ENCODE data around the gene ZNF280B.
"Not testable (repeated sequence)": the region's sequence is repeated elsewhere in the genome, so short reads cannot be mapped to it uniquely, and the experiment has no call there.

The ZNF280B gene

DNA sequence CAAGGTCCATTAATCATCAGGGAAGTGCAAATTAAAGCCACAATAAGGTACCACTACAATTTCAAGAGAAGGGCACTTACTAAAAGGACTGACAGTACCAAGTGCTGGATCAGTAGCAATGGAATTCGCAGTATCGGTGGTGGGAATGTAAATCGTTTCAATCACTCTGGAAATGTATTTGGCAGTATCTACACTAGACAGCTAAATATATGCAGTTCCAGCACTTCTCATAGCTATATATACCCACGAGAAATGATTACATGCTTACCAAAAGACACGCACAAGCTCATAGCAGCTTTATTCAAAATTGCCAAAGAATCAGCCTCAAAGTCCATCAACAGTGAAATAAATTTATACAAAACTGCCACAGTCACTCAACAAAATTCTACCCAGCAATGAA is 4.4 kb upstream of the ZNF280B start:
- DNase-seq (ENCODE audit: insufficient read length, low spot score) = no peak
- no peak for FAIRE-seq

DNA sequence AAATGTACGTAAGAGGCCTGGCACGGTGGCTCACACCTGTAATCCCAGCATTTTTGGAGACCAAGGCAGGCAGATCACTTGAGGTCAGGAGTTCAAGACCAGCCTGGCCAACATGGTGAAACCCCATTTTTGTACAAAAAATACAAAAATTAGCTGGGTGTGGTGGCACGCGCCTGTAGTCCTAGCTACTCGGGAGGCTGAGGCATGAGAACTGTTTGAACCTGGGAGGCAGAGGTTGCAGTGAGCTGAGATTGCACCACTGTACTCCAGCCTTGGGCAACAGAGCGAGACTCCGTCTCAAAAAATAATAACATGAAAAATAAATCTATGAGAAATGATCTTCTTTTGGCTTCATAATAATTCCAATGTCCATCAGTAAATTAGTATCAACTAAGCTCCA is 2.3 kb upstream of the ZNF280B start:
- DNase-seq (ENCODE audit: insufficient read length, low spot score); FAIRE-seq: not testable (repeated sequence)

DNA sequence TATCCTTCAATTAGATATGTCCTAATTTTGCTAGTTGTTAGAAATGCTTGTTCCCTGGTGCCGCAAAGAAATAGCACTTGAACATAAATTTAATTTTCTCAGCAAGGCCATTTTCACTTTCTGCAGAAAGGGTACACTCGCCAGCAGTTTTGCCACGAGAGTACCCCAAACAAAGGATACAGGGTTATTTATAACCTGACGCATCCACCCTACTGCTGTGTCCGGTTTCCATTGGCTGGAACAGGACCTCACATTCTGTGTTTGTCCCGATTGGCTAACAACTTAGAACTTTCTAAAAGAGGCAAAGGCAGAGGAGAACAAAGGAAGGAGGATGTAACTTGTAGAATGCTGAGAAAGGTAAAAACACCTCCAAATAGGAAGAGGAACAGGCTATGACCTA is 1.4 kb upstream of the ZNF280B start:
- not testable (repeated sequence) for FAIRE-seq; DNase-seq (ENCODE audit: insufficient read length, low spot score)

DNA sequence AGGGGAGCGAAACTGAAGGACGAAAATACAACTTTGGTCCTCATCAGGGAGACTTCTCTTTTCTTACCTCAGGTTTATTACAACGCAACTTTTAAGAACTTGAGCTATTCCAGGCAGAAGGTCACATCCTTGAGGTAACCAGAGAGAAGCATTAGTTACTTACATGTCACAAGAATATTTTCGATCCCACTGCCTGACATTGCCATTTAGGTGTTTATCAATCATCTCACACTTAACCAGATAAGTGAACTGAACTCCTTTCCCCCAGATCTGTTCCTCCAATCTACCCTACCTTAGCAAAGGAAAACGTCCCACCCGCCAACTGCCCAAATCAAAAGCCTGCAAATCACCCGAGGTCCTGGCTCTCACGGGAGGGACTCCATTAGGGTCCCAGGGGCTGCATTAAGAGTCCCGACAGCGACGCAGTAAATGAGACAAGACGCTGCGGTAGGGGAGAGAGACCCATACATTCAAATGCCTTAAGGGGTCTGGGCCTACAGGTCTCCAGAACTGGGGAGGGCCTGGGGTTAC is 734 bp downstream of the ZNF280B start:
- peak; percentile 28 for FAIRE-seq
- no peak for DNase-seq (ENCODE audit: insufficient read length, low spot score)

DNA sequence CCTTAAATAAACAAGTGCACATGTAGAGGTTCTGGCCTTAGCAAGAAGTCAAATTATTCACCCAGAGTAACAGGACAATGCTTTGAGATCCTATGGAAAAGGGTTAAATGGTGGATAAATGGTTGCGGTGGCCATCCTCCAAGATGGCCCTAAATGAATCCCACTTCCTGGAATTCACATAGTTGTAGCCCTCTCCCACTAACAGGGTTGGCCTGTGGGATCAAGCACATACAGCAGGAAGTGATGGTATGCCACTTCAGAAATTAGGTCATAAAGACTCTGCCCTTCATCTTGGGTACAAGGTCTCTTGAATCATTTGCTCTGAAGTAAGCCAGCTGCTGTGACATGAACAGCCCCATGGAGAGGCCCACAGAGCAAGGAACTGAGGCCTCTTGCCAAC is 1.8 kb downstream of the ZNF280B start:
- no peak for FAIRE-seq
- DNase-seq (ENCODE audit: insufficient read length, low spot score) = no peak

DNA sequence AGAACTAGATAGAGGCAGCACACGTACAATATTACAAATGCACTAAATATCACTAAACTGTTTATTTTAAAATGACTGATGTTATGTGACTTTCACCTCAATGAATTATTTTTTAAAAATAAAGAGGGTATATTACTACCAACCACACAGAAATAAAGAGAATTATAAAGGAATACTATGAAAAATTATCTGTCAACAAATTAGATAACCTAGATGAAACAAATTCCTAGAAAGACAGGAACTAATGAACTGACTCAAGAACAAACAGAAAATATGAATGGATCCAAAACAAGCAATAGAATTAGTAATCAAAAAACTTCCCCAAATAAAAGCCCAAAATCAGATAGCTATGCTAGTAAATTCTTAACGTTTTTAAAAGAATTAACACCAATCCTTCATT is 10.3 kb downstream of the ZNF280B start:
- no peak for FAIRE-seq
- no peak for DNase-seq (ENCODE audit: insufficient read length, low spot score)

DNA sequence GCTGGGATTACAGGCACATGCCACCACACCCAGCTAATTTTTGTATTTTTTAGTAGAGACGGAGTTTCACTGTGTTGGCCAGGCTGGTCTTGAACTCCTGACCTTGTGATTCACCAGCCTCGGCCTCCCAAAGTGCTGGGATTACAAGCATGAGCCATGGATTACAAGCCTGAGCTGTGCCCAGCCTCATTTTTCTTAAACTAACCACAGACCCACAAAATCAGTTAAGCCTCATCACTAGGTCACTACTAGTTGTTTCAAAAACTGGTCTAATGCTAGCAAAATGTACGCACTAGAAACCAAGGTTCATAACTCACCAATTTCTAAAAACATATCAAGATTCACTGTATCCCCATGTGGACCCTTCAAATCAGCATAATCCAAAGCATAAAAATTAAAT is 17.0 kb downstream of the ZNF280B start:
- not testable (repeated sequence) for DNase-seq (ENCODE audit: insufficient read length, low spot score); FAIRE-seq

DNA sequence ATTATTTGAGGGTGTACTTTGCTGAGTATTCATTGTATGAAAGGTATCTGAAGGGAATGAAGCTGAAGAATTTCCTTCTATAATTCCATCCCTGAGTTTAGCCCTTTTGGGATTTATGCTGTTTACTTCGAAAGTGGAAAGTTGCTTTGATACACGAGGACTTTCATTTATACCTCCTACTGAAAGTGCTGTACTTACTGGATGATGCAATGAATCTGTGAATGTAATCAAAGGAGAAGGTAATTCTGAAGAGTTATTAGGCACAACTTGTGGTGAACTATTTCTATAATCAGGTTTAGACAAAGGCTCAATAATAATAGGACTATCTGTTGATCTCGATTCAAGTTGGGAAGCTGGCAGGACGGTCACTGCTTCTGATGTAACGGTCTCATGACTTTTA is 19.8 kb downstream of the ZNF280B start:
- FAIRE-seq (no peak), DNase-seq (ENCODE audit: insufficient read length, low spot score) (no peak)

DNA sequence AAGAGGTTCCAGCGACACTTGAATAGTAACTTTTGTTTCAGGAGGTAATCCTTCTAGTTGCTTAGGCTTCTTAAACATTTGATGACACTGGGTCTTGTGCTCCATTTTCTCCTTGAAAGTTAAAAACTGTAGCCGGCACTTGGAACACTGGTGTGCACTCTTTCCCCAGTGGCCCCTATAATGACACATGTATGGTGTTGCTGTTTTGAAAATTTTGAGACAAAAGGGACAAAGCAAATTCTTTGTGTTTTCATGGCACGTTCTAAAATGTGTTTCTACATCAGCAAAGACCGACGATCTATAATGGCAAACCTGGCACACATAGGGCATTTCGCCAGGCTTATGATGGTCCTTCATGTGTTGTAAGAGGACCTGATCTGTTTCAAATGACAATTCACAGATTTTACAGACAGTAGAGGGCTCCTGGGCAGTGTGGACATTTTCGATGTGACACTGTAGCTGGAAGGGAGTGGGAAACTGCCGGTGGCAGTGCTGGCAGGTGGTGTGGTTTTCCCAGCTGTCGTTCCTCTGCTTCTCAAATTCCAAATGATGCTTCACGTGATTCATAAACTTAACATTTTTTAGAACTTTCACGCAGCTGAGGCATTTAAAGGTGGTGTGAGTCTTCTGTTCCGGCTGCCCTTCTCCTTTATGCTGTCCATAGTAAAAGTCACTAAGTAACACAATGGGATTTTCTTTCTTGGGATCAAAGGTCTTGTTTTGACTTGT is 20.5 kb downstream of the ZNF280B start:
- no peak for FAIRE-seq

DNA sequence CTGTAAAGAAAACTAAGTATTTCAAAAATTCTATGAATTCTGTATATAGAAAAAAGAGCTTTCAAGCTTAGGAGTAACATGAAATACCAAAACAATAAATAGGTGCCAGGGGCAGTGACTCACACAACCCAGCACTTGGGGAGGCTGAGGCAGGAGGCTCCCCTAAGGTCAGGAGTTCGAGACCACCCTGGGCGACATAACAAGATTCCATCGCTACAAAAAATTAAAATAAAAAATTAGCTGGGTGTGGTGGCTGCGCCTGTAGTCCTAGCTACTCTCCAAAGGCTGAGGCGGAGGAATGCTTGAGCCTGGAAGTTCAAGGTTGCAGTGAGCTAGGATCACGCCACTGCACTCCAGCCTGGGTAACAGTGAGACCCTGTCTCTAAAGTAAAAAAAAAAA is 21.5 kb downstream of the ZNF280B start:
- FAIRE-seq (no peak), DNase-seq (ENCODE audit: insufficient read length, low spot score) (no peak)

More for the DNA sequence above, 20.5 kb downstream of the ZNF280B start:
- no peak for DNase-seq (ENCODE audit: insufficient read length, low spot score)

DNA sequence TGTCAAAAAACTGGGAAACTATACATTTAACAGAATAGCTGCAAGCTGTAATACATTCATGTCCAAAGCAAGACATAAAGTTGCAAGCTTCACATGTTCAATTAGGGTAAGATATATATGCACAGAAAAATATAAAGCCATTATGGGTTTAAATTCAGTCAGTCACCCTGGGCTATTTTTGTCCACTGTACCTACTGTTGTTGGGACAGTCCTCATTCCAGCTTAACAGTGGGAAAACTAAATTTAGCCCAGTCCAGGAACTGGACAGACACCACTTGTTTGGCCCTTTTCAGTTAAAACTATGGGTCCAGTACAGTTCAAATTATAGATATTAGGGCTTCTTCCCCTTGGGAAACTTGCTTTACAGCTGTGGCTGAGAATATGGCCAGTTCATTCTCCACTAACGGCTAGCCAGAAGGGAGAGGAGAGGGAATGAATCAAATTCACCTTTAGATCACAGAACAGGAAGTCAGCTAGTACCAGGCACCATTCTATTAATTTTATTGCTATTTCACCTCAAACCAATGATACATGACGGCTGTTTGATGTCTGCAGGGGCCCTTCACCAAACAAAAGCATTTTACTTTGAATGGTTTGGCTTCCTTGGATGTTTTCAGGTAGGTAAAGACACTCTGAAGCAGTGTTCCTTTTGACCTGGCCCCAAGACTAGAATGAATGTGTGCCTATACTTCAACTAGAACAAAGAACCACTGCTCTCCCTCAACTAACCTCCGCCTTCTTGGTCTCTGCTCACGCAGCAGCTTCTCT is 22.2 kb downstream of the ZNF280B start:
- FAIRE-seq = no peak
- DNase-seq (ENCODE audit: insufficient read length, low spot score) = no peak

DNA sequence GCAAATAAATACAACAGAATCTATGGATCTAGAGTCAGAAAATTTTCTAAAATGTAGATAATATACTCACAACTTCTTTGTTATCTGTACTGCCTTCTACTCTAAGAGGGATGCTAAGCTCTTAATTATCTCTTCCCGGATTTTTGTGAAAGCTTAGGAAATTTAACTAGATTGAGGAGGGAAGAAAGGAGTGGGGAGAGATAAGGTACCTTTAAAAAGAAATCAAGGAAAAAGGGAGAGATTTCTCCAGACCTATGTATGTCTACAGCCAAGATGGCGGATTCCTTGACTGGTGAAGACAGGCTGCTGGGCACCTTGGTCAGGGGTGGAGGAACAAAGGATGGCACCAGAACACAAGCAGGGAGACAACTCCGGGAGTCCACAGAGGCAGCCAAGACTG is 23.0 kb downstream of the ZNF280B start:
- DNase-seq (ENCODE audit: insufficient read length, low spot score) (no peak), FAIRE-seq (no peak)

DNA sequence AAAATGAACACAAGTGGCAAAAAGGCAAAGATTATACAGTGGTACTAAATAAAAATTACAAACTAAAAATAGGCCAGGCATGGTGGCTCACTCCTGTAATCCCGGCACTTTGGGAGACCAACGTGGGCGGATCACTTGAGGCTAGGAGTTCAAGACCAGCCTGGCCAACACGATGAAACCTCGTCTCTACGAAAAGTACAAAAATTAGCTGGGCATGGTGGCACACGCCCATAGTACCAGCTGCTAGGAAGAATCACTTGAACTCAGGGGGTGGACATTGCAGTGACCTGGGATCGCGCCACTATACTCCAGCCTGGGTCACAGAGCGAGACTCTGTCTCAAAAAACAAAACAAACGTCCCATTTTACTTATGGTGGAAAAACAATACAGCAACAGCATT is 24.5 kb downstream of the ZNF280B start:
- no peak for FAIRE-seq
- DNase-seq (ENCODE audit: insufficient read length, low spot score) = no peak

DNA sequence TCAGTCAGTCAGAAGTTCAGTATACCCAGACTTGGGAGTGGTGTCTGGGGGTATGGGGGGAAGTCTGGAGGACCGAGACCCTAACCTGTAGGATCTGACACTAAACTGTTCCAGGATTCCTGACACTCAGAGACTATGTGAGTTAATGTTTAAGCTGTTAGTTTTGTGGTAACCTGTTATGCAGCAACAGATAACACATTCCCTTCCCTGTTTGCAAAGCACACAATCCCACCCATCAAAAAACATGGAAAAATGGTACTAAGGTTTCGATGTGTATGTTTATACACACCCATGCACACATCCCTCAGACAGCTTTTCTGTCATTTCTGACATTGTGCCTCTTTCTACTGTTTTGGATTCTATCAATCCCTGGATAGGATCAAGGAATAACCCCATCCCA is 27.6 kb downstream of the ZNF280B start:
- DNase-seq (ENCODE audit: insufficient read length, low spot score) (no peak), FAIRE-seq (no peak)

DNA sequence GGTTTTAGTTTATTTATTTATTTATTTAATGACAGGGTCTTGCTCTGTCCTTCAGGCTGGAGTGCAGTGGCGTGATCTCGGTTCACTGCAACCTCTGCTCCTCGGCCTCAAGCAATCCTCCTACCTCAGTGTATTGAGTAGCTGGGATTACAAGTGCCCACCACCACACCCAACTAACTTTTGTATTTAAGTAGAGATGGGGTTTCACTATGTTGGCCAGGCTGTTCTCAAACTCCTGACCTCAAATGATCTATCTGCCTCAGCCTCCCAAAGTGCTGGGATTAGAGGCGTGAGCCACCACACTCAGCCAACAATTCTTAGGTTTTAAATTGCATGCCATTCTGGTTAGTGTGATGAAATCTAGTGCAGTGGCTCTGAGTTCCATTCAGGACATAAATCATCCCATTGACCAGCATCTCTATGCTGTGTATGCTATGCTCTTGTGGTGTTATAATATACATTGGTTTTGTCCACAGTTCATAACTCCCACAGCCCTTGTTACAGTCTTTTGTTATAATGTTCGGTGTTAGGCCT is 28.5 kb downstream of the ZNF280B start:
- FAIRE-seq (no peak), DNase-seq (ENCODE audit: insufficient read length, low spot score) (no peak)

DNA sequence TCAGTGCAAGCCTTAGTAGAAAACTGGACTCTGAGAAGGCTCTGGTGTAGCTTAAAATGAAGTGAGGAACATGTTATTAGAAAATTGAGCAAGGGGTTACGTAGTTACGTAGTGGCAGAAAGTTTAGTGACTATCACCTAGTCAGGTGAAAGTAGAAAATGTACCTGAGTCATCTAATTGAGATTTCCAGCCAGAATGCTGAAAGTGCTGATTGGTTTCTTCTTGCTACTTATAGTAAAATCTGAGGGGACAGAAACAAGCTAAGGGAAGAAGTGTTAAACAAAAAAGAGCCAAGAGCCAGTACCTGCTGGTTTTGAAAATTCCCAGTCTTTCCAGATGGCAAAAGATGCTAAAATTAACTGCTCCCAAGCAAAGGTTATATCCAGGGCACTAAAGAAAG is 29.4 kb downstream of the ZNF280B start:
- no peak for DNase-seq (ENCODE audit: insufficient read length, low spot score)
- no peak for FAIRE-seq

DNA sequence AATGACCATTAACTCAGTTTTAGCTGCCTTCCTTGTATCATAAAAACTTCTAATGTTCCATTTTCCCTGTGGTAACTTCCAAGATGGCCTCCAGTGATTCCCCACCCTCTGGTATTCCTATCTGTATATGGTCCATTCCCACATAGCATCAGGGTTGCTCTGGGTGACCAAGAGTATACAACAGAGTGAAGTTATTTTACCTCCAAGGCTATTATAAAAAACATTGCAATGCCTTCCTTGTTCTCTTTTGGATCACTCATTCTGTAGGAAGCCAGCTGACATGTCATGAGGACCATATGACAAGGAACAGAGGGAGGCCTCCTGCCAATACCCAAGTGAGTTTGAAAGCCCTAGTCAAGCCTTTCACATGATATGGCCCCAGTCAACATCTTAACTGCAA is 30.1 kb downstream of the ZNF280B start:
- FAIRE-seq = no peak
- no peak for DNase-seq (ENCODE audit: insufficient read length, low spot score)

DNA sequence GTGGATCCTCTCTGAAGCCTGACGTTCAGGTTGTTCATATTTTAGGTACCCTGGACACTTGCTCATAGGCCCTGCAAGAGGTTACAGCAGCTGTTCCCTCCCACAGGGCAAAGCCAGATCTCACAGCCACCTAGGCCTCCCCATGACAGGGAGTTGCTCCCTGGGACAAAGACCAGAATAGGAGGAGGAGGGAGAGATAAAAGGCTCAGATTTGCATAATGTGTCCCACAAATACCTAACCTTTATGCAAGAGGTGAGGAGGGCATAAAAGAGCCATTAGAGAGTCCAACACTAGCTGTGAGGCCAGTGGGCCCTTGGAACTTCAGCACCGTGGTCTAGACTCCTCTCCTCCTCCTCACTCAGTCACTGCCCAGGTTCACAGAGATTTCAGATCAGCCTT is 33.8 kb downstream of the ZNF280B start:
- no peak for FAIRE-seq
- DNase-seq (ENCODE audit: insufficient read length, low spot score) = no peak

DNA sequence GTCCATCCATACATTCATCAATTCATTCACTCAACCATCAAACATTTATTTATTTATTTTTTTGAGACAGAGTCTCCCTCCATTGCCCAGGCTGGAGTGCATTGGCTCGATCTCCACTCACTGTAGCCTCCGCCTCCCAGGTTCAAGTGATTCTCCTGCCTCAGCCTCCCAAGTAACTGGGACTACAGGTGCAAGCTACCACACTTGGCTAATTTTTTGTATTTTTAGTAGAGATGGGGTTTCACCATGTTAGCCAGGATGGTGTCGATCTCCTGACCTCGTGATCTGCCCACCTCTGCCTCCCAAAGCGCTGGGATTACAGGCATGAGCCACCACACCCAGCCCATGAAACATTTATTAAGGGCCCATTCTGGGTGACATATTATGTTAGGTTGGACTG is 37.4 kb downstream of the ZNF280B start:
- not testable (repeated sequence) for FAIRE-seq; DNase-seq (ENCODE audit: insufficient read length, low spot score)

DNA sequence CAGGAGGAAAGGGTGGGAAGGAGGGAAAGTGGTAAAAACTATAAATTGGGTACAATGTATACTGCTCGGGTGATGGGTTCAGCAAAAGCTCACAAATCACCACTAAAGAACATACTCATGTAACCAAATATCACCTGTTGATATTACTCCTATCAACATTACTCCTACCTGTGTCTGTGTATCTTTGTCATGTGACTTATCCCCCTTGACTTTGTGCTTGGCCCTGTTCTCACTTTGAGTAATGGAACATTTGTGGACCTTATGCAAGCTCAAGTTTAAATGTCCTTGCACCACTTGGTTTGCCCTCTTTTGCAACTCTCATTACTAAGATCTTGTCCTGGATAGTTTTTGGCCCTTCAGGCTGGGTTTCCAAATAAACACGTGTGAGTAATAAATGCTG is 39.0 kb downstream of the ZNF280B start:
- FAIRE-seq = no peak
- no peak for DNase-seq (ENCODE audit: insufficient read length, low spot score)

DNA sequence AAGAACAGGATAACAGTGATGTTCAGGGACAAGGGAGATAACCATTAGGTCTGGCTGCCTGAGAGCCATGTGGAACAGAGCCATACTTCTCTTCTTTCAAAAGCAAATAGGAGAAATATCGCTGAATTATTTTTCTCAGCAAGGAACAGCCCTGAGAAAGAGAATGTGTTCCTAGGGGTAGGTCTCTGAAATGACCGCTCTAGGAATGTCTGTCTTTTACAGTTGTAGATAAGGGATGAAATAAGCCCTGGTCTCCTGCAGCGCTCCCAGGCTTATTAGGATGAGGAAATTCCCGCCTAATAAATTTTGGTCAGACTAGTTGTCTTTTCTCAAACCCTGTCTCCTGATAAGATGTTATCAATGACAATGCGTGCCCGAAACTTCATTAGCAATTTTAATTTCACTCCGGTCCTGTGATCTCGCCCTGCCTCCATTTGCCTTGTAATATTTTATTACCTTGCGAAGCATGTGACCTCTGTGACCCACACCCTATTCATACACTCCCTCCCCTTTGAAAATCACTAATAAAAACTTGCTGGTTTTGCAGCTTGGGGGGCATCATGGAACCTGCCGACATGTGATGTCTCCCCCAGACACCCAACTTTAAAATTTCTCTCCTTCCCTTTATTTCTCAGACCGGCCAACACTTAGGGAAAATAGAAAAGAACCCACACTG is 39.6 kb downstream of the ZNF280B start:
- DNase-seq (ENCODE audit: insufficient read length, low spot score); FAIRE-seq: not testable (repeated sequence)
